ENCODE measurements around the gene RPAP3. TPM values are rescaled to one million over a fixed set of nuclear protein-coding genes. Genes with fewer than 3 reads are reported as not detected.

The RPAP3 gene
- polyA plus RNA-seq, 4 donors, result 28.9 to 54.7 (median 48.0) TPM

- DNase-seq (ENCODE audit: low read depth in 4 of 4, low spot score in 3 of 4), result no peak
Observed at GRCh38 chr12:47614521-47614920, 91.3 kb downstream of the RPAP3 start.

- no peak for DNase-seq (ENCODE audit: low read depth in 4 of 4, low spot score in 3 of 4)
Observed at GRCh38 chr12:47612953-47613352, 92.9 kb downstream of the RPAP3 start.

GRCh38 chr12:47611906-47612305 is 93.9 kb downstream of the RPAP3 start:
- no peak for DNase-seq (ENCODE audit: low read depth in 4 of 4, low spot score in 3 of 4)

Other genes with a start within 250 kb of the RPAP3 start
- under 1 TPM; 0.24 to 0.66 (median 0.35) TPM for gene ENDOU, start 19.5 kb upstream of the RPAP3 start, polyA plus RNA-seq (ENCODE audit: insufficient read length in 4 of 4)
- 100 to 1,000 TPM in 1 of 4 donors, 10 to 100 TPM in 3; 10.8 to 115 (median 60.0) TPM for gene RAPGEF3, start 52.9 kb upstream of the RPAP3 start, polyA plus RNA-seq (ENCODE audit: insufficient read length in 4 of 4)
- gene SLC48A1, start 67.2 kb upstream of the RPAP3 start, polyA plus RNA-seq (ENCODE audit: insufficient read length in 4 of 4), result 10 to 100 TPM; 16.7 to 67.4 (median 52.2) TPM
- 10 to 100 TPM; 76.1 to 96.1 (median 81.7) TPM for gene HDAC7, start 113.9 kb upstream of the RPAP3 start, polyA plus RNA-seq (ENCODE audit: insufficient read length in 4 of 4)
- gene VDR, start 199.0 kb upstream of the RPAP3 start, polyA plus RNA-seq (ENCODE audit: insufficient read length in 4 of 4), result 1 to 10 TPM in 3 of 4 donors, under 1 TPM in 1; 0.35 to 5.4 (median 3.6) TPM

Measured in left renal pelvis (tissue), 4 donors.